ENCODE results near the gene SGMS1.

DNA sequence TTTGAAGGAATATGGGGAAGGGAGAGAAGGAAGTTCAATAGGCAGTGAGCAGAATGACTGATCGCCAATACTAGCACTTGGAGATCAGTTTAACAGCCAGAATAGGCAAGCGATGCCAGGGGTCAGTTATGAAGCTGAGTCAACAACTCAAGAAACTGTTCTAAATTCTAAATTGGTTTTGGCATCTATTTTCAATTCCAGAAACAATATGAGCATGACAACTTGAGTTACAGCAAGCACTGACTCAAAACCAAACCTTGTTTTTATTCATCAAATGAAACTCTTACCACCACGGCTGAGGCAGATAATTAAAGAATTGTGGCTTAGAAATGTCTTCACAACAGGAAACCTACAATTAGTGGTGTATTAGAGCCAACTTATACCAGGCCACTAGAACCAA lies 192.0 kb downstream of the SGMS1 start:
- no peak for TF ChIP-seq SREBF2 (IDR thresholded peaks at IDR 0.05)
- TF ChIP-seq ZFP36 (IDR thresholded peaks at IDR 0.05; ENCODE audit: borderline replicate concordance, partially characterized antibody) = no peak
- TF ChIP-seq SMC3 (IDR thresholded peaks at IDR 0.05) = no peak
- TF ChIP-seq, protein P1, sequence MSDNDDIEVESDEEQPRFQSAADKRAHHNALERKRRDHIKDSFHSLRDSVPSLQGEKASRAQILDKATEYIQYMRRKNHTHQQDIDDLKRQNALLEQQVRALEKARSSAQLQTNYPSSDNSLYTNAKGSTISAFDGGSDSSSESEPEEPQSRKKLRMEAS (IDR thresholded peaks at IDR 0.05) = no peak
- TF ChIP-seq POLR2A (IDR thresholded peaks at IDR 0.05; ENCODE audit: low read length) = no peak

Measured in A549 (cell line).